HG03460 (cell line): ENCODE measurements around the gene ACVR1C.

Experiments
- ATAC-seq: cut with Tn5 transposase; IDR thresholded peaks from one replicate; pipeline ENCODE4 v1.9.1; 2021; ENCODE audit not compliant: unreplicated experiment

Gene ACVR1C

GRCh38 chr2:157628477-157629415 lies at the start of gene ACVR1C:
Gene ACVR1C (minus strand): TSS chr2:157628864. CDS start chr2:157628644, 220 bp downstream.
- peak; percentile 82 for ATAC-seq

- no peak for ATAC-seq
These were observed 49.3 kb upstream of the ACVR1C start for GRCh38 chr2:157677941-157678340.

GRCh38 chr2:157672129-157672528 lies 43.5 kb upstream of the ACVR1C start:
- ATAC-seq: no peak

GRCh38 chr2:157662401-157662800 lies 33.7 kb upstream of the ACVR1C start:
- ATAC-seq: no peak

GRCh38 chr2:157661776-157662175 lies 33.1 kb upstream of the ACVR1C start:
- ATAC-seq: no peak

- no peak for ATAC-seq
These were observed 29.2 kb upstream of the ACVR1C start for GRCh38 chr2:157657858-157658257.

GRCh38 chr2:157657101-157657500 lies 28.4 kb upstream of the ACVR1C start:
- ATAC-seq: no peak

GRCh38 chr2:157644776-157645175 lies 16.1 kb upstream of the ACVR1C start:
- ATAC-seq: no peak

- no peak for ATAC-seq
These were observed 3.2 kb upstream of the ACVR1C start for GRCh38 chr2:157631861-157632260.

GRCh38 chr2:157627594-157628476 lies 829 bp downstream of the ACVR1C start:
- ATAC-seq: peak; percentile 13

GRCh38 chr2:157625296-157625695 lies 3.4 kb downstream of the ACVR1C start:
- ATAC-seq: no peak

GRCh38 chr2:157620956-157621355 lies 7.7 kb downstream of the ACVR1C start:
- no peak for ATAC-seq

GRCh38 chr2:157611726-157612125 lies 16.9 kb downstream of the ACVR1C start:
- no peak for ATAC-seq

- no peak for ATAC-seq
These were observed 17.6 kb downstream of the ACVR1C start for GRCh38 chr2:157611110-157611509.

- no peak for ATAC-seq
These were observed 22.1 kb downstream of the ACVR1C start for GRCh38 chr2:157606534-157606933.

GRCh38 chr2:157603198-157603597 lies 25.5 kb downstream of the ACVR1C start:
- ATAC-seq: no peak

- ATAC-seq: no peak
These were observed 26.9 kb downstream of the ACVR1C start for GRCh38 chr2:157601807-157602206.

GRCh38 chr2:157596992-157597681 lies 31.5 kb downstream of the ACVR1C start:
- peak; percentile 69 for ATAC-seq

GRCh38 chr2:157593411-157593810 lies 35.3 kb downstream of the ACVR1C start:
- ATAC-seq: no peak

GRCh38 chr2:157592948-157593347 lies 35.7 kb downstream of the ACVR1C start:
- no peak for ATAC-seq

- ATAC-seq: no peak
These were observed 36.3 kb downstream of the ACVR1C start for GRCh38 chr2:157592374-157592773.
